HCT116 (cell line): ENCODE results near the gene LOXHD1.

Experiments used
- EZH2 ChIP-seq: fragments of 200-600 bp; sonication (generic); IDR thresholded peaks from 2 replicates; pipeline ENCODE4 v1.6.1; 2017; ENCODE audit warnings: antibody characterized with exemption, mixed run types
- POLR2A ChIP-seq: IDR thresholded peaks from 2 replicates; pipeline ENCODE4 v1.7.0; 2011; ENCODE audit warnings: borderline replicate concordance; ENCODE audit not compliant: insufficient read depth, insufficient read length; ENCODE audit errors: extremely low read depth
- POLR2AphosphoS5 ChIP-seq: IDR thresholded peaks from 2 replicates; pipeline ENCODE4 v1.6.1; 2011; ENCODE audit warnings: mild to moderate bottlenecking, low read depth, low read length, moderate library complexity
- RAD21 ChIP-seq: IDR thresholded peaks from 2 replicates; pipeline ENCODE4 v1.6.1; 2012; ENCODE audit warnings: low read depth, mild to moderate bottlenecking
- SIN3A ChIP-seq: IDR thresholded peaks from 2 replicates; pipeline ENCODE4 v1.6.1; 2012; ENCODE audit warnings: low read depth
- SP1 ChIP-seq: IDR thresholded peaks from 2 replicates; pipeline ENCODE4 v1.6.1; 2012; ENCODE audit warnings: low read depth
- SRF ChIP-seq: IDR thresholded peaks from 2 replicates; pipeline ENCODE4 v1.6.1; 2012; ENCODE audit warnings: low read depth
- TF ChIP-seq, protein P1 (sequence below), 3 experiments: fragments of 200-600 bp in 1 of 3; sonication (generic) in 1 of 3; IDR thresholded peaks in 2 of 3; conservative IDR thresholded peaks in 1 of 3; 2 replicates each; pipeline ENCODE4 v1.5.1; 2012 to 2017; ENCODE audit warnings: low read depth in 2 of 3, low read length in 2 of 3, antibody characterized with exemption in 1 of 3, borderline replicate concordance in 1 of 3, control low read depth in 1 of 3, mild to moderate bottlenecking in 1 of 3, mixed read lengths in 1 of 3, mixed run types in 1 of 3, moderate library complexity in 1 of 3; ENCODE audit not compliant: insufficient read depth in 1 of 3
- TF ChIP-seq, protein P2 (sequence below): IDR thresholded peaks from 2 replicates; pipeline ENCODE4 v1.6.1; 2012; ENCODE audit warnings: low read depth
- TF ChIP-seq, protein P3 (sequence below): IDR thresholded peaks from 2 replicates; pipeline ENCODE4 v1.6.1; 2011; ENCODE audit warnings: mild to moderate bottlenecking, low read length, moderate library complexity; ENCODE audit not compliant: insufficient replicate concordance; ENCODE audit errors: extremely low read depth

GRCh38 chr18:46485675-46486194 lies 171.3 kb downstream of the LOXHD1 start:
- TF ChIP-seq POLR2A (no peak), SIN3A (no peak), EZH2 (no peak), SRF (no peak), SP1 (no peak), RAD21 (no peak), POLR2AphosphoS5 (no peak)
- TF ChIP-seq, protein P1, sequence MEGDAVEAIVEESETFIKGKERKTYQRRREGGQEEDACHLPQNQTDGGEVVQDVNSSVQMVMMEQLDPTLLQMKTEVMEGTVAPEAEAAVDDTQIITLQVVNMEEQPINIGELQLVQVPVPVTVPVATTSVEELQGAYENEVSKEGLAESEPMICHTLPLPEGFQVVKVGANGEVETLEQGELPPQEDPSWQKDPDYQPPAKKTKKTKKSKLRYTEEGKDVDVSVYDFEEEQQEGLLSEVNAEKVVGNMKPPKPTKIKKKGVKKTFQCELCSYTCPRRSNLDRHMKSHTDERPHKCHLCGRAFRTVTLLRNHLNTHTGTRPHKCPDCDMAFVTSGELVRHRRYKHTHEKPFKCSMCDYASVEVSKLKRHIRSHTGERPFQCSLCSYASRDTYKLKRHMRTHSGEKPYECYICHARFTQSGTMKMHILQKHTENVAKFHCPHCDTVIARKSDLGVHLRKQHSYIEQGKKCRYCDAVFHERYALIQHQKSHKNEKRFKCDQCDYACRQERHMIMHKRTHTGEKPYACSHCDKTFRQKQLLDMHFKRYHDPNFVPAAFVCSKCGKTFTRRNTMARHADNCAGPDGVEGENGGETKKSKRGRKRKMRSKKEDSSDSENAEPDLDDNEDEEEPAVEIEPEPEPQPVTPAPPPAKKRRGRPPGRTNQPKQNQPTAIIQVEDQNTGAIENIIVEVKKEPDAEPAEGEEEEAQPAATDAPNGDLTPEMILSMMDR (IDR thresholded peaks at IDR 0.05 in 2 of 3, conservative IDR thresholded peaks at IDR 0.05 in 1 of 3; ENCODE audit: borderline replicate concordance in 1 of 3, insufficient read depth in 1 of 3, low read depth in 2 of 3, low read length in 2 of 3) = no peak
- TF ChIP-seq, protein P2, sequence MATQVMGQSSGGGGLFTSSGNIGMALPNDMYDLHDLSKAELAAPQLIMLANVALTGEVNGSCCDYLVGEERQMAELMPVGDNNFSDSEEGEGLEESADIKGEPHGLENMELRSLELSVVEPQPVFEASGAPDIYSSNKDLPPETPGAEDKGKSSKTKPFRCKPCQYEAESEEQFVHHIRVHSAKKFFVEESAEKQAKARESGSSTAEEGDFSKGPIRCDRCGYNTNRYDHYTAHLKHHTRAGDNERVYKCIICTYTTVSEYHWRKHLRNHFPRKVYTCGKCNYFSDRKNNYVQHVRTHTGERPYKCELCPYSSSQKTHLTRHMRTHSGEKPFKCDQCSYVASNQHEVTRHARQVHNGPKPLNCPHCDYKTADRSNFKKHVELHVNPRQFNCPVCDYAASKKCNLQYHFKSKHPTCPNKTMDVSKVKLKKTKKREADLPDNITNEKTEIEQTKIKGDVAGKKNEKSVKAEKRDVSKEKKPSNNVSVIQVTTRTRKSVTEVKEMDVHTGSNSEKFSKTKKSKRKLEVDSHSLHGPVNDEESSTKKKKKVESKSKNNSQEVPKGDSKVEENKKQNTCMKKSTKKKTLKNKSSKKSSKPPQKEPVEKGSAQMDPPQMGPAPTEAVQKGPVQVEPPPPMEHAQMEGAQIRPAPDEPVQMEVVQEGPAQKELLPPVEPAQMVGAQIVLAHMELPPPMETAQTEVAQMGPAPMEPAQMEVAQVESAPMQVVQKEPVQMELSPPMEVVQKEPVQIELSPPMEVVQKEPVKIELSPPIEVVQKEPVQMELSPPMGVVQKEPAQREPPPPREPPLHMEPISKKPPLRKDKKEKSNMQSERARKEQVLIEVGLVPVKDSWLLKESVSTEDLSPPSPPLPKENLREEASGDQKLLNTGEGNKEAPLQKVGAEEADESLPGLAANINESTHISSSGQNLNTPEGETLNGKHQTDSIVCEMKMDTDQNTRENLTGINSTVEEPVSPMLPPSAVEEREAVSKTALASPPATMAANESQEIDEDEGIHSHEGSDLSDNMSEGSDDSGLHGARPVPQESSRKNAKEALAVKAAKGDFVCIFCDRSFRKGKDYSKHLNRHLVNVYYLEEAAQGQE = no peak
- TF ChIP-seq, protein P3, sequence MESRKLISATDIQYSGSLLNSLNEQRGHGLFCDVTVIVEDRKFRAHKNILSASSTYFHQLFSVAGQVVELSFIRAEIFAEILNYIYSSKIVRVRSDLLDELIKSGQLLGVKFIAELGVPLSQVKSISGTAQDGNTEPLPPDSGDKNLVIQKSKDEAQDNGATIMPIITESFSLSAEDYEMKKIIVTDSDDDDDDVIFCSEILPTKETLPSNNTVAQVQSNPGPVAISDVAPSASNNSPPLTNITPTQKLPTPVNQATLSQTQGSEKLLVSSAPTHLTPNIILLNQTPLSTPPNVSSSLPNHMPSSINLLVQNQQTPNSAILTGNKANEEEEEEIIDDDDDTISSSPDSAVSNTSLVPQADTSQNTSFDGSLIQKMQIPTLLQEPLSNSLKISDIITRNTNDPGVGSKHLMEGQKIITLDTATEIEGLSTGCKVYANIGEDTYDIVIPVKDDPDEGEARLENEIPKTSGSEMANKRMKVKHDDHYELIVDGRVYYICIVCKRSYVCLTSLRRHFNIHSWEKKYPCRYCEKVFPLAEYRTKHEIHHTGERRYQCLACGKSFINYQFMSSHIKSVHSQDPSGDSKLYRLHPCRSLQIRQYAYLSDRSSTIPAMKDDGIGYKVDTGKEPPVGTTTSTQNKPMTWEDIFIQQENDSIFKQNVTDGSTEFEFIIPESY = no peak
